K562 (cell line): ENCODE measurements around the gene USP46. TPM values are rescaled to one million over a fixed set of nuclear protein-coding genes. Genes with fewer than 3 reads are reported as not detected.

Source experiments
- CREB3 ChIP-seq: fragments of 450-650 bp; conservative IDR thresholded peaks from 2 replicates; pipeline ENCODE4 v1.6.1; 2016; ENCODE audit warnings: missing genetic modification characterization, low read depth, mild to moderate bottlenecking, missing compliant biosample characterization, moderate library complexity
- DDX20 ChIP-seq: fragments of 450-650 bp; IDR thresholded peaks from 2 replicates; pipeline ENCODE4 v1.6.1; 2016; ENCODE audit warnings: missing genetic modification characterization, low read depth, mild to moderate bottlenecking, missing compliant biosample characterization, moderate library complexity
- DMBX1 ChIP-seq: fragments of 250-450 bp; sonication (Bioruptor Pico); IDR thresholded peaks from 2 replicates; pipeline ENCODE4 v1.8.0; 2022; ENCODE audit warnings: inconsistent platforms, mild to moderate bottlenecking, moderate library complexity, borderline replicate concordance
- EGR1 ChIP-seq: fragments of 450-650 bp; conservative IDR thresholded peaks from 2 replicates; pipeline ENCODE4 v1.6.1; 2017; ENCODE audit warnings: mild to moderate bottlenecking
- ELF2 ChIP-seq: fragments of 250-450 bp; sonication (Bioruptor Pico); IDR thresholded peaks from 2 replicates; pipeline ENCODE4 v1.5.0; 2021; ENCODE audit warnings: mild to moderate bottlenecking
- ELF4 ChIP-seq: fragments of 450-650 bp; formaldehyde crosslinking; IDR thresholded peaks from 2 replicates; pipeline ENCODE4 v1.4.0; 2022; ENCODE audit warnings: missing genetic modification characterization
- ETS1 ChIP-seq: conservative IDR thresholded peaks from 2 replicates; pipeline ENCODE4 v1.6.1; 2011; ENCODE audit warnings: low read depth, mild to moderate bottlenecking, low read length; ENCODE audit not compliant: control insufficient read depth
- GABPB1 ChIP-seq: sonication (generic); formaldehyde crosslinking; IDR thresholded peaks from 2 replicates; pipeline ENCODE4 v1.8.0; 2022; ENCODE audit warnings: mild to moderate bottlenecking, missing genetic modification reagents
- IRF2 ChIP-seq: sonication (generic); formaldehyde crosslinking; IDR thresholded peaks from 2 replicates; pipeline ENCODE4 v1.8.1; 2022; ENCODE audit warnings: mild to moderate bottlenecking, missing genetic modification reagents
- KLF10 ChIP-seq: fragments of 250-450 bp; sonication (Bioruptor Pico); IDR thresholded peaks from 2 replicates; pipeline ENCODE4 v1.6.1; 2021; ENCODE audit warnings: matching md5 sums
- NR1H2 ChIP-seq: sonication (generic); formaldehyde crosslinking; IDR thresholded peaks from 2 replicates; pipeline ENCODE4 v1.4.0; 2020; ENCODE audit warnings: mild to moderate bottlenecking, missing genetic modification reagents
- POLR2A ChIP-seq: fragments of 450-650 bp; conservative IDR thresholded peaks from 2 replicates; pipeline ENCODE4 v1.6.1; 2016
- POLR2AphosphoS5 ChIP-seq: IDR thresholded peaks from 2 replicates; pipeline ENCODE4 v1.6.1; 2011; ENCODE audit warnings: mild to moderate bottlenecking, low read depth, low read length, moderate library complexity; ENCODE audit not compliant: control insufficient read depth, insufficient read depth
- RBM17 ChIP-seq: fragments of 200-400 bp; formaldehyde crosslinking; IDR thresholded peaks from 2 replicates; pipeline ENCODE4 v1.6.1; 2017; ENCODE audit warnings: low read depth, mild to moderate bottlenecking, low read length, borderline replicate concordance
- TCF7L2 ChIP-seq: fragments of 150-350 bp; IDR thresholded peaks from 2 replicates; pipeline ENCODE4 v1.6.1; 2016; ENCODE audit warnings: low read depth, mild to moderate bottlenecking, low read length, moderate library complexity
- YY1 ChIP-seq, 3 experiments: IDR thresholded peaks; 2 replicates each; pipeline ENCODE4 v1.6.1; 2011; ENCODE audit warnings: low read length in 2 of 3, mild to moderate bottlenecking in 2 of 3, moderate library complexity in 2 of 3, borderline replicate concordance in 1 of 3, control low read depth in 1 of 3, low read depth in 1 of 3; ENCODE audit not compliant: insufficient read depth in 3 of 3, insufficient replicate concordance in 2 of 3, control insufficient read depth in 1 of 3, insufficient read length in 1 of 3; ENCODE audit errors: extremely low read depth in 1 of 3
- ZBTB17 ChIP-seq: fragments of 450-650 bp; formaldehyde crosslinking; IDR thresholded peaks from 2 replicates; pipeline ENCODE4 v1.4.0; 2020; ENCODE audit warnings: mild to moderate bottlenecking
- ZBTB34 ChIP-seq: fragments of 250-450 bp; sonication (Bioruptor Pico); IDR thresholded peaks from 2 replicates; pipeline ENCODE4 v1.8.0; 2021; ENCODE audit warnings: mild to moderate bottlenecking, moderate library complexity
- ZFX ChIP-seq: sonication (generic); formaldehyde crosslinking; IDR thresholded peaks from 2 replicates; pipeline ENCODE4 v1.8.0; 2022; ENCODE audit warnings: mild to moderate bottlenecking, missing genetic modification reagents, moderate library complexity
- ZNF217 ChIP-seq: sonication (generic); formaldehyde crosslinking; IDR thresholded peaks from 2 replicates; pipeline ENCODE4 v1.8.0; 2022; ENCODE audit warnings: mild to moderate bottlenecking, missing genetic modification reagents
- ZNF324 ChIP-seq: fragments of 250-450 bp; sonication (Bioruptor Pico); IDR thresholded peaks from 2 replicates; pipeline ENCODE4 v1.4.0; 2020; ENCODE audit warnings: mild to moderate bottlenecking
- ZNF436 ChIP-seq: fragments of 250-450, 450-650 bp; sonication (Bioruptor Pico); formaldehyde crosslinking; IDR thresholded peaks from 2 replicates; pipeline ENCODE4 v1.7.0; 2020; ENCODE audit warnings: mild to moderate bottlenecking
- ZNF507 ChIP-seq: conservative IDR thresholded peaks from 2 replicates; pipeline ENCODE4 v1.6.1; 2017; ENCODE audit warnings: missing genetic modification characterization, missing compliant biosample characterization
- ZNF644 ChIP-seq: fragments of 200-800 bp; sonication (Bioruptor generic); IDR thresholded peaks from 2 replicates; pipeline ENCODE4 v1.6.1; 2016; ENCODE audit warnings: low read depth, missing genetic modification characterization, missing compliant biosample characterization
- polyA plus RNA-seq, 8 experiments: library from polyadenylated mRNA; depleted of rRNA in 4 of 8; stranded (reverse) in 5 of 8; unstranded in 3 of 8; fragments of >200 nt; fragmentation: Nextera tagmentation in 2 of 8; fragmentation: Illumina TruSeq in 1 of 8; extraction: Ambion mirVana in 2 of 8; extraction: Trizol in 1 of 8; gene quantifications; 2 replicates each; pipeline versions ENCODE4 v1.2.1 to v1.2.3, GENCODE V29; 2011 to 2014; ENCODE audit warnings: inconsistent platforms in 1 of 8, missing spikeins in 1 of 8
- total RNA-seq, 7 experiments: library from RNA; depleted of rRNA in 6 of 7; stranded (reverse); fragments of >200 nt in 6 of 7; fragmentation: Illumina TruSeq in 2 of 7; extraction: Trizol in 2 of 7; gene quantifications; 2 replicates each; pipeline versions ENCODE4 v1.2.1 to v1.2.3, GENCODE V29; 2011 to 2021; ENCODE audit warnings: low replicate concordance in 1 of 7

The USP46 gene
- total and polyA plus RNA-seq, 9 of the 15 experiments (the other 6 are each of a cell fraction or from before 2014, with no cell fraction given) = 3.0 to 11.7 (median 8.4) TPM

- TF ChIP-seq ETS1 (0 out of 2 replicates have a peak, but pooled peaks have one; percentile 18), EGR1 (0 out of 2 replicates have a peak, but pooled peaks have one; percentile 29), DDX20 (no peak), ZBTB17 (no peak), POLR2AphosphoS5 (no peak), NR1H2 (no peak), ZFX (CRISPR knock-in tag) (peak; percentile 87), ZNF436 (CRISPR knock-in tag) (no peak), ELF4 (CRISPR knock-in tag) (no peak), YY1 (IDR thresholded peaks at IDR 0.05; ENCODE audit: borderline replicate concordance in 1 of 3, control insufficient read depth in 1 of 3, extremely low read depth in 1 of 3, insufficient read depth in 3 of 3, insufficient read length in 1 of 3, insufficient replicate concordance in 2 of 3, low read depth in 1 of 3, low read length in 2 of 3) (peak in 1 of 3 experiments; percentile 81), RBM17 (no peak), ZBTB34 (CRISPR knock-in tag) (no peak), TCF7L2 (no peak), IRF2 (CRISPR knock-in tag) (no peak), ZNF644 (tag) (0 out of 2 replicates have a peak, but pooled peaks have one; percentile 24), ELF2 (CRISPR knock-in tag) (peak; percentile 55; the same call in 1 of the 2 replicates), GABPB1 (CRISPR knock-in tag) (no peak), ZNF217 (no peak), POLR2A (peak; percentile 56), DMBX1 (CRISPR knock-in tag) (no peak), KLF10 (CRISPR knock-in tag) (no peak), CREB3 (tag) (no peak), ZNF507 (tag) (no peak), ZNF324 (CRISPR knock-in tag) (no peak)
Measured at GRCh38 chr4:52659001-52659721, at the start of gene USP46 (continued).
